Motor neuron (in vitro differentiated cells): ENCODE data around the gene ITGAL. TPM values are rescaled to one million over a fixed set of nuclear protein-coding genes. Genes with fewer than 3 reads are reported as not detected.

ENCODE experiments used
- ATAC-seq, 8 experiments: fragments of 200-7000 bp; cut with Tn5 transposase; replicated peaks in 6 of 8; 2 replicates each; pipeline ENCODE4 v1.8.0; 2021; ENCODE audit warnings: mild to moderate bottlenecking in 8 of 8, moderate library complexity in 8 of 8
- H3K27ac ChIP-seq, 2 donors: fragments of 250-450 bp; sonication (Bioruptor Pico); 2 replicates each; pipeline ENCODE4 v1.9.0; 2021; ENCODE audit warnings: antibody characterized with exemption in 2 of 2, mild to moderate bottlenecking in 2 of 2, moderate library complexity in 1 of 2
- H3K4me1 ChIP-seq, 2 donors: fragments of 250-450 bp; sonication (Bioruptor Pico); replicated peaks in 1 of 2; 2 replicates each; pipeline ENCODE4 v1.6.1; 2021; ENCODE audit warnings: antibody characterized with exemption in 2 of 2, mild to moderate bottlenecking in 2 of 2, moderate library complexity in 1 of 2
- H3K4me3 ChIP-seq, 5 donors: fragments of 250-450 bp; sonication (Bioruptor Pico); 2 replicates each; pipeline ENCODE4 v1.9.0; 2021; ENCODE audit warnings: antibody characterized with exemption in 5 of 5, mild to moderate bottlenecking in 5 of 5, moderate library complexity in 4 of 5
- WGBS, 10 experiments: fragments of 450-650 bp; shearing (Covaris generic); methylation state at CpG; one replicate each; pipeline ENCODE4 v1.0.0; 2022; 5-methylcytosine and 5-hydroxymethylcytosine counted together
- in situ Hi-C, 9 experiments: fragments of 400-800 bp; cut with MboI; loops; one replicate each; pipeline ENCODE4 v1.15.0; 2021; ENCODE audit warnings: low sequenced_read_pairs in 9 of 9, low pct_unique_long_range_greater_than_20kb in 2 of 9; ENCODE audit not compliant: unreplicated experiment in 9 of 9
- total RNA-seq, 8 experiments: library from RNA; unstranded; fragments of 300-600 nt; gene quantifications; 2 replicates each; pipeline versions ENCODE4 v1.2.3 to v1.2.4, GENCODE V29; 2022

ITGAL gene
- total RNA-seq, 8 experiments from 2014 or later = 0.05 to 1.9 (median 0.52) TPM

DNA sequence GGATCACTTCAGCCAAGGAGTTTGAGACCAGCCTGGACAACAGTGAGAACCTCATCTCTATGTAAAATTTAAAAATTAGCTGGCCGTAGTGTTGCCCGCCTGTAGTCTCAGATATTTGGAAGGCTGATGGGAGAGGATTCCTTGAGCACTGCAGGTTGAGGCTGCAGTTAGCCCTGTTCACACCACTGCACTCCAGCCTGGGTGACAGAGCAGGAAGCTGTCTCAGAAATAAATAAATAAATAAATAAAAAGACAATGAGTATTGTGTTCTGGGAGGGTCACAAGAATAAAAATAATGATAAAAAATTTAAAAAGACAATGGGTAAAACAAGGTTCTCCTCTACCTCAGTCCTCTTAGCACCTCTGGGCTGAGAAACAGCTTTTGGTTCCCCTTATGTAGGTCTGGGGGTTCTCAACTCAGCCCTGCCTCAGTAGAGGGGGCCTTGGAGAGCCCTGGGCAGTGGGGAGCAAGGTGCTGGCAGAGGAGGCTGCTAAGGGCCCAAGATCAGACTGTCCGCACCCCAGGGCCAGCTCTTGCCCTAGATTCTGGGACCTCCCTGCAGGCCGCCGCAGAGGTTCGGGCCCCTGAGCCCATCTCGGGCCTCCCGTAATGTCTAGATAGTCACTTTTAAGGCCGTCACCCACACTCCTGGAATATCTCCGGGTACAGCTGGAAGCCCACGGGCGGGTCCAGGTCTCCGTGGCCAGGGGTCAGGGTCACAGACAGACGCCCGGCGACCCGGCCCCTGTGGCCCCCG, 82.2 kb downstream of the ITGAL start:
- WGBS, 10 experiments = 95 to 100% (median 100%) methylated on average over 1 to 2 of the region's 18 CpGs; no CpG with 5 or more reads in 6 of the 10 experiments
- Histone ChIP-seq H3K4me1 (peaks cover 12 to 16% of the 10 kb centered on the region in 2 donors), H3K27ac (no peak overlapping the region), H3K4me3 (no peak overlapping the region)
- ATAC-seq = no peak
- in situ Hi-C loops = no loop called here

DNA sequence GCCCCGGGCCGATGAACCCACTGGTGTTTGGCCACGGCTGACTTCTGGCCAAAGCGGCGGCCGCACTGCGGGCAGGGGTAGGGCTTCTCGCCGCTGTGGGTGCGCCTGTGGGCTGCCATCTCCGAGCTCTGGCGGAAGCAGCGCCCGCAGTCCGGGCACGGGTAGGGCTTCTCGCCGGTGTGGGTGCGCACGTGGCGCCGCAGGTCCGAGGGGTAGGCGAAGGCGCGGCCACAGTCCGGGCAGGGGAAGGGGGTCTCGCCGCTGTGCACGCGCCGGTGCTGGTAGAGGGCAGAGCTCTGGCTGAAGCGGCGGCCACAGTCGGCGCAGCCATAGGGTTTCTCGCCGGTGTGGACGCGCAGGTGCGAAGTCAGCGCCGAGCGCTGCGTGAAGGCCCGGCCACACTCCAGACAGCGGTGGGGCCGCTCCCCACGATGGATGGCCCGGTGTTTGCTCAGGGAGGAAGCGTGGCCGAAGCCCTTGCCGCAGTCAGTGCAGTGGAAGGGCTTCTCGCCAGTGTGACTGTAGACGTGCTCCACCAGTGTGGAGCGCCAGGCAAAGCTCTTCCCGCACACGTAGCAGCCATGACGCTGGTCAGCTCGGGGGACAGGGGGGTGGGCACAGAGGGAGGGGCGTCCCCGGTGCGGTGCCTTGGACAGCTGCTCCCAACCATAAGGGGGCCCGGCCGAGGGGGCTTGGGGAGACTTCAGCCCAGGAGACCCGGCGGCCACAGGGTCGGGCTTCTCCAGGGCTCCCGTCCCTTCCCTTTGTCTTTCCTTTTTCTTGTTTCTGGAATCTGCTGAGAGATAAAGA, 83.0 kb downstream of the ITGAL start:
- ATAC-seq = no peak
- in situ Hi-C loops = no loop called here
- H3K4me3 ChIP-seq = no peak overlapping the region
- H3K27ac ChIP-seq = no peak overlapping the region
- H3K4me1 ChIP-seq = peaks cover 12 to 16% of the 10 kb centered on the region in 2 donors
- 97 to 100% methylated on average over 7 to 34 of the region's 69 CpGs; no CpG with 5 or more reads in 8 of the 10 experiments for WGBS, 10 experiments

DNA sequence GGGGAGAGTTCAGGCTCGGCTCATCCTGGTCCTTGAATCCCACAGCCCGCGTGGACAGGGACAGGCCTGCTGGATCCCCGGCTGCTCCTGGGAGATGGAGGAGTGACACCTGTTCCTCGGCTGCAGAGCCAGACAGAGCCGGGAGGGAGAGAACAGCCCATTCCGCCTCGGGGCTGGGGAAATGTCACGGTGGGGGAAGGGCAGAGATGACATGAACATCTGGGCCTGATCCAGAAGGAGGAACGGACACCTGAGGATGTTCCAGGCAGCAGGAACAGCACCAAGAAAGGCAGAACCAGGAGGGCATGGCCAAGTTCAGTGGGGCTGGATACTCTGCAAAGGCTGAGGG, 83.6 kb downstream of the ITGAL start:
- WGBS, 10 experiments = 66 to 100% (median 85%) methylated on average over 1 to 8 of the region's 10 CpGs; no CpG with 5 or more reads in 4 of the 10 experiments
- ATAC-seq = no peak
- H3K4me3 ChIP-seq = no peak overlapping the region
- in situ Hi-C loops = no loop called here
- no peak overlapping the region for H3K27ac ChIP-seq
- peaks cover 12 to 16% of the 10 kb centered on the region in 2 donors for H3K4me1 ChIP-seq

- H3K4me1 ChIP-seq = peaks cover 12 to 16% of the 10 kb centered on the region in 2 donors
- peak in 2 of 8 experiments; percentile 0 to 1 for ATAC-seq
- peak overlapping the region; percentile 61 to 96 (median 71) for H3K4me3 ChIP-seq
- 0% methylated on average over 1 to 4 of the region's 17 CpGs; no CpG with 5 or more reads in 6 of the 10 experiments for WGBS, 10 experiments
- in situ Hi-C loops = no loop called here
- peak overlapping the region; percentile 98 for H3K27ac ChIP-seq
These were observed 85.1 kb downstream of the ITGAL start for GRCh38 chr16:30557707-30557956.

DNA sequence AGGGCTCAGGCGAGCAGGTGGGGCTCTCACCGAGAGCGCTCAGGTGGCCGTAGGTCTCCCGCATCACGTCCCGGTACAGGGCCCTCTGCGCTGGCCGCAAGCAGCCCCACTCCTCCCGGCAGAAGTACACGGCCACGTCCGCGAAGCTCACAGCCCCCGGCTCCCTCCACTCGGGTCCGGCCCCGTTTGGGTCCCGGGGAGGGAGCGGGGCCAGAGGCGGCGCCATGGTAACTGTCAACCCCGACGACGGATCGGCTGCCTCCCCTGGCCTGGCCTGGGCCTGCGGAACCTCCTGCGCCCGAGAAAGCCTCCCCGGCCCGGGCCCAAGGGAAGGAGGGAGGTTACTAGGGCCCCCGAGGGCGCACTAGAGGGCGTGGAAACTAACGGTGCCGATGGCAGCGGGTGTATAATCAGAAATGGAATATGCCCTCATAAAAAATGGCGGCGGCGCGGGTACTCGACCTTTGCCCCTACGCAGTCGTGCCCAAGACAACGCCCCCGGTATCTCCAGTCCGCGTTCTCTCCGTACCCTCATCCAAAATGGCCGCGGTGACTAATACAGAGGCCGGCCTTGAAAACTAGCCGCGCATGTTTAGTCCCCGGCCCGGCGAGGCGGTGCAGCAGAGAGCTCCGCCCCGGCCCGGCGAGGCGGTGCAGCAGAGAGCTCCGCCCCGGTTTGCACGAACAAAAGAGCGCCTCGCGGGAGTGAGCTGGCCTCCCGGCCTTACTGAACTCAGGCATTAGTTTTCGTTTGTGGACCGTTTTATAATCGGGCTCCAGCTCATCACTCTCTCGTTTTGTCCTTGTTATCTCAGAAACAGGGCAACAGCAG, 85.6 kb downstream of the ITGAL start, which contains the start of gene ZNF764:
ZNF764 (minus strand) TSS at position 418 of the 832 bp plus-strand sequence; CDS start at position 226, 192 bp downstream.
- Histone ChIP-seq H3K4me1 (peaks cover 12 to 16% of the 10 kb centered on the region in 2 donors), H3K4me3 (peak within 1 kb of the TSS; percentile 61 to 96 (median 71)), H3K27ac (peak within 1 kb of the TSS; percentile 98)
- peak; percentile 94 to 98 (median 96) for ATAC-seq
- in situ Hi-C loops = no loop called here
- 0 to 2% (median 0%) methylated on average over 1 to 27 of the region's 74 CpGs; no CpG with 5 or more reads in 2 of the 10 experiments for WGBS, 10 experiments

- H3K4me1 ChIP-seq = peaks cover 12 to 16% of the 10 kb centered on the region in 2 donors
- in situ Hi-C loops = no loop called here
- WGBS, 10 experiments = 51 to 100% (median 83%) methylated on average over 1 to 20 of the region's 21 CpGs; no CpG with 5 or more reads in 1 of the 10 experiments
- ATAC-seq = no peak
- peak overlapping the region; percentile 61 to 96 (median 71) for H3K4me3 ChIP-seq
- peak overlapping the region; percentile 98 for H3K27ac ChIP-seq
These were observed 86.3 kb downstream of the ITGAL start for GRCh38 chr16:30558789-30559377.

- Histone ChIP-seq H3K4me1 (peaks cover 12 to 16% of the 10 kb centered on the region in 2 donors), H3K4me3 (no peak overlapping the region), H3K27ac (peak overlapping the region in 1 of 2 donors; percentile 98)
- WGBS, 10 experiments = 78 to 100% (median 96%) methylated on average over 1 to 4 of the region's 6 CpGs; no CpG with 5 or more reads in 1 of the 10 experiments
- in situ Hi-C loops = no loop called here
- no peak for ATAC-seq
These were observed 87.1 kb downstream of the ITGAL start for GRCh38 chr16:30559690-30560089.

GRCh38 chr16:30561089-30561816, 88.7 kb downstream of the ITGAL start:
- Histone ChIP-seq H3K4me3 (no peak overlapping the region), H3K4me1 (peaks cover 12 to 15% of the 10 kb centered on the region in 2 donors), H3K27ac (no peak overlapping the region)
- in situ Hi-C loops = no loop called here
- 13 to 85% (median 74%) methylated on average over 1 to 15 of the region's 46 CpGs; no CpG with 5 or more reads in 1 of the 10 experiments for WGBS, 10 experiments
- ATAC-seq = no peak

DNA sequence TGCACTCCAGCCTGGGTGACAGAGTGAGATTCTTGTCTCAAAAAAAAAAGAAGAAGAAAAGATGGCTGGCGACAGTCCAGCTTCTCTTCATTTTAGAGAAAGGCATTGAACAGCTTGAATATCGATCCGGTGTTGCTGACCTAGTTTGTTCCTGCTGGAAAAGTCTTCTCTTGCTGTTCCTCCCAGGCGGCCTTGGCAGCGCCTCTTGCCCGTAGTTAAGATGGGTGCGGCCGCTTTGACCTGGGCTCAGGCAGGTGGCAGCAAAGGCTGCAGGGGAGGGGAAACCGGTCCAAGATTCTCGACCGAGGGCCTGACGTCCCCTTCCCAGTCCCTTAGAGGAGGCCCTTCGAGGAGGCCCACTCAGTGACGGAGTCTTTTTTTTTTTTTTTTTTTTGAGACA, 89.5 kb downstream of the ITGAL start:
- in situ Hi-C loops = no loop called here
- H3K4me3 ChIP-seq = no peak overlapping the region
- 91 to 100% (median 95%) methylated on average over 1 to 12 of the region's 14 CpGs; no CpG with 5 or more reads in 3 of the 10 experiments for WGBS, 10 experiments
- no peak overlapping the region for H3K27ac ChIP-seq
- H3K4me1 ChIP-seq = peaks cover 7 to 8% of the 10 kb centered on the region in 2 donors
- ATAC-seq = no peak

DNA sequence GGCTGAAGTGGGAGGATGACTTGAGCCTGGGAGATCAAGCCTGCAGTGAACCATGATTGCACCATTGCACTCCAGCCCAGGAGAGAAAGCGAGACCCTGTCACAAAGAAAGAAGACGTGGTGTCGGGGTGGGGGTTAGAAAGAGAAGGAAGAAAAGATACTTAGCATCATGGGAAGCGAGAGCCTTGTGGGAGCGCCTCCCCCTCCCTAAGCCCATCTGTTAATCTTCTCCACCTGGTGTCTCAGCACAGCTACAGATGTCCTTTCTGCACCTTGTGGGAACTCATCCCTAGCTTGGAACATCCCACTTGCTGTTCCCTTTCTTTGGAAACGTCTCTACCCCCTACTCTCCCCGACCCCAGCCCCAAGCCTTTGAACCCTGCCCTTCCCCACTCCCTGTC, 93.0 kb downstream of the ITGAL start:
- in situ Hi-C loops = no loop called here
- WGBS, 10 experiments = 56 to 80% (median 73%) methylated on average over 1 to 5 of the region's 7 CpGs; no CpG with 5 or more reads in 6 of the 10 experiments
- Histone ChIP-seq H3K27ac (no peak overlapping the region), H3K4me3 (no peak overlapping the region), H3K4me1 (peaks cover 12 to 23% of the 10 kb centered on the region in 2 donors)
- ATAC-seq = no peak

DNA sequence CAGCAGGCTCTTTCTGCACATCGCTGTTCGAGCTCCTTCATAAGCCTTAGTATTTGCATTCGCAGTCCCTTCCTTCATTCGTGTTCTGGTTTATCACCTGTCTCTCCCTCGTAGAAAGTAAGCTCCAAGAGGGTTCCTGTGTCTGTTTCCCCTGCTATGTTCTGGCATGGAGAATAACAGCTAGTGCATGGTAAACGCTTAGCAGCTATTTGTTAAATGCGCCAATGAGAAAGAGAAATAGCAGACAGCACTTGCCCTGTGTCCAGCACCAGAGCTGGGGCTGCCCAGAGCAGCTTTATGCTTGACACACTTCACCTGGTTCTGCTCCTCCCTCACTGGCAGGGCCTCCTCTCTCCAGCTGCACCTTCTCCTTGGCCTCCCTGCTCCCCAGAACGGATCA, 93.4 kb downstream of the ITGAL start:
- no peak for ATAC-seq
- H3K4me1 ChIP-seq = peaks cover 16 to 26% of the 10 kb centered on the region in 2 donors
- in situ Hi-C loops = no loop called here
- no peak overlapping the region for H3K27ac ChIP-seq
- no peak overlapping the region for H3K4me3 ChIP-seq
- WGBS, 10 experiments = 47 to 100% (median 63%) methylated on average over 1 to 8 of the region's 8 CpGs; no CpG with 5 or more reads in 1 of the 10 experiments

DNA sequence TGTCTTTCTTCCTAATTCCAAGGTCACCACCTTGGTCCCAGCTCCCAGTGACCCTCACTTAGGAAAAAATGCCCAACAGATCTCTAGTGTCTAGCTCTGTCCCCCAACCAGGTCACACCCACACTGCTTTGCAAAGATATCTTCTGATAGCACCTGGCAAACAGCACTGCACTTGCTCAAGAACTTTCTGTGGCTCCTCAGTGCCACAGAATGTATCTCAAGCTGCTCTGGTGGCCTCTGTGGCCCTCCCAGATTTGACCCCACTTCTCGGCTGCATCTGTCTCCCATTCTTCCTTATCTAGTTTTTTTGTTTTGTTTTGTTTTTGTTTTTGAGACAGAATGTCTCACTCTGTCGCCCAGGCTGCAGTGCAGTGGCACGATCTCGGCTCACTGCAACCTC, 94.0 kb downstream of the ITGAL start:
- Histone ChIP-seq H3K27ac (no peak overlapping the region), H3K4me3 (no peak overlapping the region), H3K4me1 (peaks cover 16 to 26% of the 10 kb centered on the region in 2 donors)
- in situ Hi-C loops = no loop called here
- WGBS, 10 experiments = 0 to 100% (median 82%) methylated on average over 1 to 4 of the region's 4 CpGs; no CpG with 5 or more reads in 5 of the 10 experiments
- ATAC-seq = no peak
